H1 (cell line): Measurements from ENCODE around the gene IRF9. TPM values are rescaled to one million over a fixed set of nuclear protein-coding genes. Genes with fewer than 3 reads are reported as not detected.
A peak's percentile ranks its signal among the peaks of the same experiment; 100 is the strongest.

Experiments used
- ASH2L ChIP-seq: fragments of 200-600, 300-600 bp; sonication (generic); IDR thresholded peaks from one replicate; pipeline ENCODE4 v1.7.1; 2017; ENCODE audit warnings: low read length
- BACH1 ChIP-seq: IDR thresholded peaks from 2 replicates; pipeline ENCODE4 v1.6.1; 2012; ENCODE audit warnings: low read length, improper control_type of control experiment
- BRCA1 ChIP-seq: IDR thresholded peaks from 2 replicates; pipeline ENCODE4 v1.6.1; 2012; ENCODE audit warnings: low read depth, low read length, improper control_type of control experiment
- CEBPB ChIP-seq: IDR thresholded peaks from 2 replicates; pipeline ENCODE4 v1.6.1; 2012; ENCODE audit warnings: low read depth, low read length
- CHD2 ChIP-seq: IDR thresholded peaks from 2 replicates; pipeline ENCODE4 v1.6.1; 2012; ENCODE audit warnings: low read length, improper control_type of control experiment
- CREB1 ChIP-seq: IDR thresholded peaks from 2 replicates; pipeline ENCODE4 v1.6.1; 2012; ENCODE audit warnings: inconsistent platforms
- CTBP2 ChIP-seq: IDR thresholded peaks from 2 replicates; pipeline ENCODE4 v1.7.0; 2011; ENCODE audit warnings: borderline replicate concordance, mild to moderate bottlenecking, moderate library complexity, mixed read lengths, low read length; ENCODE audit not compliant: insufficient read depth, insufficient read length
- EGR1 ChIP-seq: IDR thresholded peaks from 2 replicates; pipeline ENCODE4 v1.6.1; 2011; ENCODE audit warnings: low read depth, low read length, borderline replicate concordance
- EZH2 ChIP-seq: fragments of 200-600 bp; sonication (generic); IDR thresholded peaks from 2 replicates; pipeline ENCODE4 v1.7.1; 2012; ENCODE audit warnings: low read depth, mild to moderate bottlenecking, moderate library complexity, low read length, inconsistent platforms; ENCODE audit not compliant: severe bottlenecking
- KDM4A ChIP-seq: IDR thresholded peaks from one replicate; pipeline ENCODE4 v1.7.1; 2012; ENCODE audit warnings: low read depth, mild to moderate bottlenecking, moderate library complexity, low read length, inconsistent platforms; ENCODE audit not compliant: severe bottlenecking
- NRF1 ChIP-seq: IDR thresholded peaks from 2 replicates; pipeline ENCODE4 v1.6.1; 2011; ENCODE audit warnings: mild to moderate bottlenecking, low read depth, low read length, improper control_type of control experiment
- PHF8 ChIP-seq: fragments of 200-600 bp; sonication (generic); conservative IDR thresholded peaks from 2 replicates; pipeline ENCODE4 v1.7.1; 2012; ENCODE audit warnings: low read depth, mild to moderate bottlenecking, inconsistent platforms, low read length, moderate library complexity
- POLR2A ChIP-seq, 2 experiments: IDR thresholded peaks; 1 replicate in 1 of 2; 2 replicates in 1 of 2; pipeline ENCODE4 v1.6.1; 2011; ENCODE audit warnings: low read depth in 2 of 2, low read length in 2 of 2, mild to moderate bottlenecking in 2 of 2; ENCODE audit errors: control extremely low read depth in 1 of 2
- POLR2AphosphoS5 ChIP-seq: IDR thresholded peaks from 2 replicates; pipeline ENCODE4 v1.6.1; 2011; ENCODE audit warnings: low read depth, low read length
- RAD21 ChIP-seq, 2 experiments: IDR thresholded peaks in 1 of 2; conservative IDR thresholded peaks in 1 of 2; 2 replicates each; pipeline ENCODE4 v1.6.1; 2011; ENCODE audit warnings: low read depth in 2 of 2, low read length in 2 of 2, improper control_type of control experiment in 1 of 2, inconsistent platforms in 1 of 2, mild to moderate bottlenecking in 1 of 2, moderate library complexity in 1 of 2
- RFX5 ChIP-seq: IDR thresholded peaks from 2 replicates; pipeline ENCODE4 v1.6.1; 2011; ENCODE audit warnings: low read depth, low read length, improper control_type of control experiment, borderline replicate concordance
- SAP30 ChIP-seq: fragments of 300-600 bp; sonication (generic); IDR thresholded peaks from 2 replicates; pipeline ENCODE4 v1.7.1; 2012; ENCODE audit warnings: low read length, moderate library complexity, mild to moderate bottlenecking, inconsistent platforms; ENCODE audit not compliant: insufficient read depth, insufficient replicate concordance
- SIRT6 ChIP-seq: IDR thresholded peaks from one replicate; pipeline ENCODE4 v1.7.1; 2012; ENCODE audit warnings: low read length, inconsistent platforms
- SIX5 ChIP-seq: IDR thresholded peaks from 2 replicates; pipeline ENCODE4 v1.6.1; 2011; ENCODE audit warnings: mild to moderate bottlenecking, low read depth, low read length
- SP4 ChIP-seq: IDR thresholded peaks from 2 replicates; pipeline ENCODE4 v1.6.1; 2012; ENCODE audit warnings: low read length, inconsistent platforms
- TEAD4 ChIP-seq: IDR thresholded peaks from 2 replicates; pipeline ENCODE4 v1.6.1; 2012; ENCODE audit warnings: low read depth, low read length, inconsistent platforms, mixed read lengths
- polyA plus RNA-seq, 7 experiments: library from polyadenylated mRNA; depleted of rRNA in 3 of 7; stranded (reverse) in 5 of 7; unstranded in 2 of 7; fragments of >200 nt in 5 of 7; fragments of 200-250 nt in 2 of 7; gene quantifications; 1 replicate in 5 of 7; 2 replicates in 1 of 7; 4 replicates in 1 of 7; pipeline versions ENCODE4 v1.2.1 to v1.2.3, GENCODE V29; 2011 to 2013; ENCODE audit warnings: missing spikeins in 2 of 7, mixed read lengths in 2 of 7
- total RNA-seq: library from RNA; stranded (reverse); fragmentation: NEBNext Ultra II Directional; extraction: Animal tissue kit (Norgen Biotek cat#: 25700); gene quantifications from 2 replicates; pipeline ENCODE4 v1.2.1, GENCODE V29; 2021
- TF ChIP-seq, protein P1 (sequence below): IDR thresholded peaks from 2 replicates; pipeline ENCODE4 v1.6.1; 2011; ENCODE audit warnings: low read length, improper control_type of control experiment
- TF ChIP-seq, protein P2 (sequence below): IDR thresholded peaks from 2 replicates; pipeline ENCODE4 v1.6.1; 2012; ENCODE audit warnings: inconsistent platforms

IRF9 gene
- total and polyA plus RNA-seq, 2 of the 8 experiments (the other 6 are each of a cell fraction or from before 2014, with no cell fraction given), result 11.4 to 13.2 TPM

DNA sequence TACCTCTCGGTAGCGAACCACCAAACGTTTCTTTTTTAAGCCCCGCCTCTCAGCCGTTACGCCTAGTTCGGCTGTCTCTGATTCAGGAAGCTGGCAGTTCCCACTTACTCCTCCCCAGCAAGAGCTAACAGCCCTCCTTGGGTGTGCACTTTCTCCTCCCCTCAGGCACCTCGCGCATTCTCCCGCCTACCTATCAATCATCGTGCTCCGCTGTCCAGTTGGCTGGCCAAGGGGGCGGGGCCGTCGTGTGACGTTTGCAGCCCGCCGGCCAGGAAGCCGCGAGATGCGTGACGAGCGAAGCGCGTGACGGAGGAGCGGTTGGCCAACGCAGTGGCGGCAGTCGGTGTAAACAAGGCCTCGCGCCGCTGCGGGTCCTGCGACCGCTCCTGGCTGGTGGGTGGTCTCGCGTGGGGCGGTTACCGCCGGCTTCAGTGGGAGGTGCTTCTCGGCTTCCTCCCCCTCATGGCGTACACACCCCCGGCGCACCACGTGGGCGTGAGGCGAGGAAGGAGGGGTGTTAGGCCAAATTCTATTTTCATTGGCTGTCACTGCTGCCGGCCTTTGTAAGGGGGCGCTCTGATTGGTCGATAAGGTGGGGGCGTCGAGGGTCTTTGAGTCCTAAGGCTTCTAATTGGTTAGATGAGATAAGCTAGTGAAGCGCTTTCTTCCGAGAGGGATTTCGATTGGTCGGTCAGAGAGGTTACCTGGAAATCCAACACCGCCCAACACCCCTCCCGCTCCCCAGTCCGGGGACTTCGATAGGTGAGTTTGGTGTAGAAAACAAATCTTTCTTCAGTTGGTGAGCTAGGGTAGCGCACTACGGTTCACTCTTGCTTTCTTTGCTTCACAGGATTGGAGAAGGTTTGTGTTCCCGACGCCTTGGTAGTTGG is 46.3 kb upstream of the IRF9 start, which contains the start of the genes DCAF11 and NRL (continued):
- TF ChIP-seq, protein P1, sequence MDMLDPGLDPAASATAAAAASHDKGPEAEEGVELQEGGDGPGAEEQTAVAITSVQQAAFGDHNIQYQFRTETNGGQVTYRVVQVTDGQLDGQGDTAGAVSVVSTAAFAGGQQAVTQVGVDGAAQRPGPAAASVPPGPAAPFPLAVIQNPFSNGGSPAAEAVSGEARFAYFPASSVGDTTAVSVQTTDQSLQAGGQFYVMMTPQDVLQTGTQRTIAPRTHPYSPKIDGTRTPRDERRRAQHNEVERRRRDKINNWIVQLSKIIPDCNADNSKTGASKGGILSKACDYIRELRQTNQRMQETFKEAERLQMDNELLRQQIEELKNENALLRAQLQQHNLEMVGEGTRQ, result peak; percentile 81
- TF ChIP-seq ASH2L (peak; percentile 39), EGR1 (peak; percentile 60; the same call in 1 of the 2 replicates), BACH1 (peak; percentile 83), BRCA1 (peak; percentile 75), TEAD4 (no peak), EZH2 (no peak), POLR2AphosphoS5 (peak; percentile 69), CREB1 (peak; percentile 94), SIX5 (no peak), PHF8 (peak; percentile 79), KDM4A (peak; percentile 90), SAP30 (peak; percentile 28), RFX5 (0 out of 2 replicates have a peak, but pooled peaks have one; percentile 8), POLR2A (IDR thresholded peaks at IDR 0.05; ENCODE audit: control extremely low read depth in 1 of 2, low read depth in 2 of 2, low read length in 2 of 2) (peak; percentile 45 to 75), SIRT6 (no peak), NRF1 (0 out of 2 replicates have a peak, but pooled peaks have one; percentile 24), CEBPB (0 out of 2 replicates have a peak, but pooled peaks have one; percentile 13), CTBP2 (no peak), CHD2 (peak; percentile 91), SP4 (peak; percentile 84), RAD21 (IDR thresholded peaks at IDR 0.05 in 1 of 2, conservative IDR thresholded peaks at IDR 0.05 in 1 of 2; ENCODE audit: low read depth in 2 of 2, low read length in 2 of 2) (no peak)
- TF ChIP-seq, protein P2, sequence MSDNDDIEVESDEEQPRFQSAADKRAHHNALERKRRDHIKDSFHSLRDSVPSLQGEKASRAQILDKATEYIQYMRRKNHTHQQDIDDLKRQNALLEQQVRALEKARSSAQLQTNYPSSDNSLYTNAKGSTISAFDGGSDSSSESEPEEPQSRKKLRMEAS, result peak; percentile 94
